NCI-H2171 treated with DMSO at 0.1 percent for 48 hours (cell line): ENCODE results near the gene DNAL4.
A peak's percentile ranks its signal among the peaks of the same experiment; 100 is the strongest.

Experiments used
- DNase-seq: peaks from one replicate; lab custom pipeline; 2025; lab: John Stamatoyannopoulos, UW

The DNAL4 gene, protein sequence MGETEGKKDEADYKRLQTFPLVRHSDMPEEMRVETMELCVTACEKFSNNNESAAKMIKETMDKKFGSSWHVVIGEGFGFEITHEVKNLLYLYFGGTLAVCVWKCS

DNA sequence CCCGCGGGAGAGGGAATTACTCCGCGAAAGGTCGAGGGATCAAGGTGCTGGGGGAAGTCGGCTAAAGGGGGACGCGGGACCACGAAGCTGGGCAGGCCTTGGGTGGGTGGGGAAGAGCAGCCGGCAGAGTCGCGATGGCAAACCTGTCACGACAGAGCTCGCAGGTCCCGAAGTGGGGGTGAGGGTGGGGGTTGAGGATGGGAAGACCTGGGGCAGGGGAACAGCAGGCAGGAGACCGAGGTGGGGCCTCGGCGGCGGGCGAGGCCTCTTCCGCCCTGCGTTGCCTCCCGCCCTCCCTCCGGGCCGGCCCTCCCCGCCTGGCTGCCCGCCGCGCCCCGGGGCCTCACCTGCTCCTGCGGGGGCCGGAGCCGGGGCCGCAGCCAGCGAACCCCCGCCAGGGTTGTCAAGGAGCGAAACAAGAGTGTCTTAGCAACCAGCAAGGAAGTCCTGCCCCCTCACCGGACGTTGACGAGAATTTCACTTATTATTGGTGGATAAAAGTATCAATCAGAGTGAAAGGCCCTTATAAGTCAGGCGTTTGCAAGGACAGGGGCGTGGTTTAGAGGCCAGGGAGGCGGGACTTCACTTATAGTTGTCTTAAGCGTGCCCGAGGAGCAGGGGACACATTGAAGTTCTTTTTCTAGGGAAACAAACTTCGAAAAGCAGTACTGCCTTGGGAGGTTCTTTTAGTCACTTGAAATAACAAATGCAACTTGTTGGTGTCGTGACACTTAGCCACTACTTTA, at the start of gene DNAL4:
Gene DNAL4, minus strand, starts transcription at position 423 of the 746 bp plus-strand sequence. CDS start 11,412 bp downstream, outside the sequence.
- DNase-seq, result peak; percentile 98

DNA sequence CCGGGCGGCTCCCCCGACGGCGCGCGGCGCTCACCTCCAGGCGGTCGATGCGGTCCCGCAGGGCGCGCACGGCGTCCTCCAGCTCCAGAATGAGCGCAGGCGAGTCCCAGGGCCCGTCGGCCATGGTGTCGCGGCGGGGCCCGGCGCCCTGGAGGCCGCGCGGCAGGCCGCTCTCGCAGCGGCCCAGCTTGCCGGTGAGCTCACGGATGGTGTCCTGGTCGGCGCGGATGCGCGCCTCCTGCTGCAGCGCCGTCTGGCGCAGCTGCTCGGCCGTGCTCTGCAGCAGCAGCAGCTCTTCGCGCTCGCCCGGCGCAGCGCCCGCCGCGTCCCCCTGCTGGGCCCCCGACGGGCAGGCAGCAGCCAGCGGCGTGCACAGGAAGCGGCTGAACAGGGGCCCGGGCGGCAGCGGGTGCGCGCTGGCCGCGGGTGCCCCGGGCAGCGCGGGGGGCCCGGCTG, 49.3 kb upstream of the DNAL4 start:
- peak; percentile 74 for DNase-seq

DNA sequence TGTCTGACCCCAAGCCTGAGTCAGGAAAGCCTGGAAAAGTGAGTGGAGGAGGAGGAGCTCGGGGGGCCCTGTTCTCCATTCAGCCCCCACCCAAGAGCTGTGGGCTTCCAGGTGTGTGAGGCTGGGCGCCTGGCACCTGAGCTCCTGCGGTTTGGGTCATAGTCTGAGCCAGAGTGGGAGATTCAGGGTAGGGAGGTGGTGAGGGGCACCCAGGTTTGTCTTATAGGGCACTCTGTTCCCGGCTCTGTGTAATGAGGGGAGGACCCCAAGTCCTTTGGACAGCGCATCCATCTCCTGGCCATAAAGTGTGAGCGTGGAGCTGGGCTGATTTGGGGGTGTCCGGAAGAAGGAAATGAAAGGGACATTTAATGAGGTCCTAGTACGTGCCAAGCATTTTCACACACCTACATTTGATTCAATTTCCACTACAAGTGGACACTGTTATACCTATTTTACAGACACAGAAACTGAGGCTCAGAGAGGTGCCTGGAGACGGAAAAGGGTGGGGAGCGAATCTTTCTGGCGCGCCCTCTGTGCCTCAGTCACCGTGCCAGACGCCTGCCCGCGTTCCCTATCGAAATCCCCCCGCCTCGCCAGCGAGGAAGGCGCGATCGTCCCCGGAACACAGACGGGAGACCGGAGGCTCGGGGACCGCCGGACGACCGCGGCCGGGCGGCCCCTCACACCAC, 48.7 kb upstream of the DNAL4 start:
- DNase-seq, result peak; percentile 34

DNA sequence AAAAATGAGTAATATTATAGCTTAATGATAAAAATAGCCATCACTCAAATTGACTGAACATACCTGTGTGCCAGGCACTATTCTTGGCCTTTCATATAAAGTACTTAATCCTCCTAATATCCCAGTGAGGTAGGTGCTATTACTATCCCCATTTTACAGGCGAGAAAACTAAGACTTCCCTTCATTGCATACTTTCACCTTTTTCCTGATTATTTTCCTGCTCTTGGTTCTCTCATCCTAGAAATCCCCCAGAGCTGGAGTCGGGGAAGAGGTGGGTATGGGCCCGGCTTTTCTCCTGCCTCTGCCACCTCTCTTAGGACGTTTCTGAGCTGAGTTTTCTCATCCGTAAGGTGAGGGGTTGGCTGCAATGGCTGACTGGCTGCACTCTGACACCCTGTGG, 47.7 kb upstream of the DNAL4 start:
- no peak for DNase-seq

DNA sequence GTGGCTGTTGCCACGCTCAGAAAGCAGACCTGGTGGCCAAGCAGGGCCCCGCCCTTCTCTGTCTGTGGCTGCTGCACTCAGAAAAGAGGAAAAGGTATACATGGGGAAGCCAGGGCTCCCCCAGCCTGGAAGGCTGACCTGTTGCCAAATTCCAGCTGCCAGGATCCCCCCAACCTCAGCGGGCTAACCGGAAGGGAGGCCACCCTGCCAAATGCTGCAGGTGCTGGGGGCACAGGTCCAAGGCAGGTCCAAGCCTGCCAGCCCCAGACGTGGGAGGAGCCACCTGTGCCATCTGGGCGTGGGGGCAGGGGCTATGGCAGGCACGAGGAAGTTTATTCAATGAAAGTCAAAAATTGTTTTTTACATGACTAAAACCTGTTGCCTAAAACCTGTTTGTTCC, 47.3 kb upstream of the DNAL4 start:
- DNase-seq, result peak; percentile 68

DNA sequence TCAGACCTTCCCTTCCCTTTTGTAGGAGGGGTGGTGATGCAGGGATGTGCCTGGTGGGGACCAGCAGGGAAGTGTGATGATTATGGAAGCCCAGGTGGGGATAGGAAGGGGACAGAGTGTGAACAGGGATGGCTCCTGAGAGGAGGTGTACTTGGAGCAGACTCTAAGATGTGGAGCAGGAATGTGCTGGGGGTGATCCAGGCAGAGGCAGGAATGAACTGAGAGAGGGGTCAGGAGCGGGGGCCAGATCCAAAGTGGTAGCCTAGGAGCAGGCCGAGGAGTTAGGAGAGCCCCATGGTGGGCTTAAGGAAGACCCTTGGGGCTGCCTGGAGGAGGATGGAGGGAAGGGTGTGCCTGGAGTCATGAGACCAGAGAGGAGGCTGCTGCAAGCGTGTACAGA, 46.2 kb upstream of the DNAL4 start:
- no peak for DNase-seq

DNA sequence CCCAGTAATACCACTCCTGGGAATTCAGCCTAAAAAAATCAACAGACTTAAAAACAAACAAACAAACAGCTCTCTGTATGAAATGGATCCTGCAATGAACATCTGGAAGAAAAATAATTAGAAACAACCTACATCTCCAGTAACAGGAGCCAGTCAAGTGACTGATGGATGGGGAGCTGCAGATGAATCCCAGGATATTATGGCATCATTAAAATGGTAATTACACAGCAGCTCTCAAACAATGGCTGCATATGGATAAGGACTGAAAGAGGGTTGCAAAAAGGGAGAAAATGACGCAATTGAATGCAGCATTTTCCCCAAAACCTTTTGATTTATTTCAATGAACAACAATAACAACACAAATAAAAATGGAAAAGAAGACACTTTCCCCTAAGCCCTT, 45.7 kb upstream of the DNAL4 start:
- peak; percentile 70 for DNase-seq

DNA sequence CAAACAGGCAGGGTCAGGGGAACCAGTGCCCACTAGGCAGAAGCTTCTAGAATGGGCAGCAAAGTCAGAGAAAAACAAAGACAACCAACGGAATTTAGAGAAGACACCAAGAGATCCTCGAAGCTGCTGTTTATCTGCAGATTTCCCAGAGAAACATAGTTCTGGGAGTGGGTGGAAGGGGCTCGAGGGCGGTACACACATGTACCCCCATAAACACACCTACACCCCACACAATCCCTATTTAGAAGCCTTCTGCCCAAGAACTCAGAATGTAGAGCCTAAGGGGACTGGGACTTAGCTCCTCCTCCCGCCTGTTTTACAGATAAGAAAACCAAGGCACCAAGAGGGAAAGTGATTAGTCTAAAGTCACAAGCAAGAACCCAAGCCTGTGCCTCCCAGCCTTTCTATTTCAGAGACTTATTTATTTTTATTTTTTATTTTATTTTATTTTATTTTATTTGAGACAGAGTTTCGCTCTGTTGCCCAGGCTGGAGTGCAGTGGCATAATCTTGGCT, 43.5 kb upstream of the DNAL4 start:
- no peak for DNase-seq

DNA sequence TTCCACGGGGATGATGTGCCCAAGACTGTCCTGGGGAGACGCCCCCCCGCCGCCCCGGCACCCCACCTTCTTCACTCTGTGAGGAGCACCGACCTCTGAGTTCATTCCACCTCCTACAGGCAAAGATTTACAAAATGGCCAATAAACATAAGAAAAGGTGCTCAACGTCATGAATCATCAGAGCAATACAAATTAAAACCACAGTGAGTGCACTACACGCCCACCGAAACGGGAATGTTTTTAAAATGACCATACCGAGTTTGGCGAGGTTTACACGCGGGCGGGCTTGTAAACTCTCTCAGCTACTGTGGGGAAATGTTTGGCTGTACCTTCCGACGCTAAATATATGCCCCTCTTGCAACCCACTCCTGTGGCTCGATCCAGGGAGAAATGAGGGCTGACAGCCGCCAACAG, 42.0 kb upstream of the DNAL4 start:
- no peak for DNase-seq

DNA sequence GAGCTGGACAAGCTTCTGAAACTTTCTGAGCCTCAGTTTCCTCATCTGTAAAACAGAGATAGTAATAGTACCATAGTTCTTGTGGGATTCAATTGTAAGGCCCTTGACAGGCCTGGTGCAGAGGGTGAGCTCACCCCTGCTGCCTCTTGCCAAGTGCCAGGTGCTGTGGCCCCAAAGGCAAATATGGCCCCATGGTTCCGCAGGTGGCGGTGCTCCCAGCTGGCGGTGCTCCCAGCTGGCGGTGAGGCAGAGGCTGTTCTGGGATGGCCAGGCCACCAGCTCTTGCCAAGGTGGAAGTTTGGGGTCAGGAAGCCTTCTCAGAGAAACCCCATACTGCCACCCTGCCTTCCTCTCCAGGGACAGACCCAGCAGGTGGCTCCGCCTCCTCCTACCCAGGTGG, 41.0 kb upstream of the DNAL4 start:
- no peak for DNase-seq

DNA sequence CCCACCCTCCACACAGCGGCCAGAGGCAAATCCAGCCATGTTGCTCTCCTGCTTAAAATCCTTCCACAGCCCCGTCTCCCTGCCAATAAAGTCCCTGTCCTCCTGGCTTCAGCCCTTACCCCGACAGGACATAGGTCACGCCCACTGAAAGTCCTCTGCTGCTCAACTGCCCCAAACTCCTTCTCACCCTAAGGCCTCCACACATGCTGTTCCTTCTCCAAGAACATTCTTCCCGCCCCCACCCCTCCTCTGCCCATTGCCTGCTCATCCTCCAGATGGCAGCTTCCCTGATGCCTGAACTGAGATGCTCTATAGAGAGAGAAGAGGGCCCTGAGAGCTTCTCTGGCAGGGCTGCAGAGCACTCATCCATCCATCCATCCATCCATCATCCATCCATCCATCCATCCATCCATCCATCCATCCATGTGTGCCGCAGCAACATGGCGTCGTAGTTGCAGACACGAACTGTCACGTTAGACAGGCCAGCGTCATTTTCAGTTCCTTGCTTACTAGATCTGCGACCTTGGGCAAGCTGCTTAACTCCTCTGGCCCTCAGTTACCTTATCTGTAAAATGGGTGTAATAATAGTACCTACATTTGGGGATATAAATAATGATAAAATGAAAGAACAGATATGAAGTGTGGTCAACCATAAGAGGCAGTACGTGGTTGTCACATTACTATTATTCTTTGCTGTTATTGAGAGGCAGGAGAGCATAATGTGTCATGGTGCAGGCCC, 40.4 kb upstream of the DNAL4 start:
- no peak for DNase-seq

DNA sequence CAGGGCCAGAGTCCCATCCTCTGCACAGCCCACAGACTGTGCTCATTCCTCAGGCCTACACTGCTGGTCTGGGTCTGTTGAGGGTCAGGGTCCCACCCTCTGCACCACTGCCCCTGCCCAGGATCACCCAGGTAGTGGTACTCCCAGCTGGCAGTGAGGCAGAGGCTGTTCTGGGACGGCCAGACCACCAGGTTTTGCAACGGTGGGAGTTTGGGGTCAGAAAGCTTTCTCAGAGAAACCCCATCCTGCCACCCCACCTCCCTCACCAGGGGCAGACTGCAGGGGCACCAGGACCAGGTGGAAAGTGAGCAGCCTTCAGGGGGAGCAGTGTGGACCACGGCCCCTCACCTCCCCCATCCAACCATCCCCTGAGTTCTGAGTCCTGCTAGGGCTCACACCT, 39.1 kb upstream of the DNAL4 start:
- no peak for DNase-seq

DNA sequence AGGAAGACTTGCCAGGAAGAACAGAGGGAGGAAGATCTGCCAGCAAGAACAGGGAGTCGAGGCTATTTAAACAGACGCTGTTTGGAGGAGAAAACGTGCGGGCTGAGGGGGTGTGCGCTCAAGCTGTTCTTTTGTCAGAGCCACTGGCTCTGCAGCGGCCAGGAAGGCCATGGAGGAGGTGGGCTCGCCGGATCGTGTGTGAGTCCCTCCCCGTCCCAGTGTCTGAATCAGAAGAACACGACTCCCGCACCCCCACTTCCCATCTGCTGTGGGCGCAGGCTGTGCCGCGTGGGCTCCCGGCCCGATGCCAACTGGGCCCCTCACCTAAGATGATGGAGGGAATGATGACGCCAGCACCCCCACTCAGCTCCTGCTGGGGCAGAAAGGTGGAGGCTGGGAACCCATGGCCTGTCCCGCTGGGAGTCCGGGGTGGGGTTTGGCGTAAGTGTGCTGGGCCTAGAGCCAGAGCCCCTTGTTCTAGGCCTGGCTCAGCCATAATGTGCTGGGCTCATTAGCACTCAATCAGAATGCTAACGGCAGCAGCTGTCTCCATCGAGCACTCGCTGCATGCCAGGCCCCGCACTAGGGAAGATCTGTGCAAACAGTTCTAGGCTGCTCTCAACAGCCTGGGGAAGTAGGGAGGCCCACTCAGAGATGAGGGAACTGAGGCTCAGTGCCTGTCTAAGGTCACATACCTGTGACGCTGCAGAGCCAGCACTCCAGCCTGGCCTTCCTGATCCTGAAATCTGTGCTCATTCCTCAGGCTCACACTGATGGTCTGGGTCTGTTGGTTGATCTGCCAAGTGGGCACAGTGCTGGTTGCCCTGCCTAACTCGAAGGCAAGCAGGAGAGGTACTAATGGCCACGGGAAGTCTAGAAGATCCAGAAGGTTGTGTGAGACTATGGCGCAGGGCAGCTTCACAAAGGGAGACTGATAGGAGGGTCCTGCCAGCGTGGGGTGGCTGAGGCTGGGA, 38.3 kb upstream of the DNAL4 start:
- DNase-seq, result peak; percentile 92

DNA sequence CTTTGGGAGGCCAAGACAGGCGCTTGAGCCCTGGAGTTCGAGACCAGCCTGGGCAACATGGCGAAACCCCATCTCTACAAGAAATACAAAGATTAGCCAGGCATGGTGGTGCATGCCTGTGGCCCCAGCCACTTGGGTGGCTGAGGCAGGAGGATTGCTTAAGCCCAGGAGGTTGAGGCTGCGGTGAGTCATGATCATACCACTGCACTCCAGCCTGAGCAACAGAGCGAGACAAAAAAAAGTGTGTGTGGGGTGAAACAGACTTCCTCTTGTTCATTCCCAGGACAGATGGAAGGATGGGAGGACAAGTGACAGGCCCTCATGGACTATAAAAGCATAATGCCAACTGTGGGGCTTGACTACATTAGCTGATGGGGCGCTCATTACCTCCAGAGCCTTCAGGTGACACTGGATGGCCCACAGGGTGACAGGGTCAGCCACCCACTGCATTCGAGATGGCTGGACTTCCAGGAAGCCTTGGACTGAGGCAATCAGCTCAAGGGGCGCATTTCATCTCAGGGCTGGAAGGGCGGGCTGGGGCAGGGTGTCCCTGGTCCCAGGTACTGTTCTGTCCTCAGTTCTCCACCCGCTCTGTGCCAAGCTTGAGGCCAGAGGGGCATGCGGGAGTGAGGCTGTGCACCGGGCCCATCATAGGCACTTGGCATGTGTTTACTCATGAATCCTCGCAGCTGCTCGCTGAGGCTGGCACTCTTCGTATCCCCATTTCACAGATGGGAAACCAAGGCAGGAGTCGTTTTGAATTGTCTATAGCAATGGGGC, 37.4 kb upstream of the DNAL4 start:
- DNase-seq, result peak; percentile 18

DNA sequence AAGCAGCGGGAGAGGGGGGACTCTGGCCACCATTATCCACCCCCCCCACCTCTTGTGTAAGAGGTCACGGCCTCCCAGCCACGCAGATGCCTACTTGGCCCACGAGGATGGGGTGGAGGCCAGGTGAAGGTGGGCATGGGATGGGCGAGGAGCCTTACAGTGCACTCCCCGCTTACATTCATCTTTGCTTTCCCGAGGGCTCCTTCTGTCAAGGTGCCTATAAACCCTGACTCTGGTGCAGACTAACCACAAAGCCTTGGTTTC, 36.8 kb upstream of the DNAL4 start:
- no peak for DNase-seq

DNA sequence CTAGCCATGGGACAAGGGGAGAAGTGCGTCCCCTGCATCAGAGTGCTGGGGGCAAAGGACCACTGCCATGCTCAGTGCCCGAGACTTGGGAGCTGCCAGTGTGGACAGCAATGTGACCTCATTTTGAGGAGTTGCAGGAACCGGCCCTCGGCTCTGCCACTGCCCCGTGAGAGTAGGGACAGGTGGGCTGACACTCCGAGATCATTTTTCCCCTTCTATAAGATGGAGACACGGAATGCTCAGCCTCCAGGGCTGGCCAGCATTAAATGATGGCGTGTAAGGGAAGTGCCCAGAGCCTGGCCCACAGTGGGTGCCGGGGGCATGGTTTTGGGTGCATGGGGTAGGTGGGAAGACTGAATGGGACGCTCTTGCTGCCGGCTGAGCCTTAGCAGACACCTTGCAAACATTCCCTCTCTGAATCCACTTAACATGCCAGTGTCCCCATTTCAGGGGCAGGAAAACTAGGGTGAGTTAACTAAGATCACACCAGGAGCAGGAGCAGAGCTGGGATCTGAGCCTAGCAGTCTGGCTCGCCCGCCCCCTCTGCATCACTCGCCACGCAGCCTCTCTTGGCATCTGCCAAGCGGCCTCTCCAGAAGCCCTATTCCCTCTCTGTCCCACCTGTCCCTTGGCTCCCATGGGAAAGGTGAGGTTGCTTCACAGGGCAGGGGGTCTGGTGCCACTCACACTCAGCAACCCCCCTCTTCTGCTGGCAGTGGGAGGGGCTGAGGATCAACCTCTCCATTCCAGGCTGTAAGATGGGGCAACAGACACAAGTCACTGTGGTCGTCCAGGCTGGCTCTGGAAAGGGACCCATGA, 36.3 kb upstream of the DNAL4 start:
- DNase-seq, result peak; percentile 84

DNA sequence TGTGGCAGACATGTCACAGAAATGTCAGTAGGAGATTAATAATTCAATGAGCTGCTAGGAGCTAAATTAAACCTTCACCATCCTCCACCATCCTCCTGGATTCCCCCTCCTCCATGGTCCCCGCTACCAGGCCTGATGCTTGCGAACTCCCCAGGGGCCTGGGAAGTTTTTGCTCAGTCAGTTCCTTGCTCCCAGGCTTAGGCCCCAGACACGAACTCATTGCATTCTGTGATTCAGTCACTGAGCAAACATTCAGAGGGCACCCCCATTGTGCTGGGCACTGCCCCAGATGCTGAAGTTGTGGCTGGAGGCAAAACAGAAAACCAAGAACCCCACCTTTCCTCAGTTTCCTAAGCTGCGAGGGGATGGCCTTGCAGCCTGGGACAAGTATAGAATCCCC, 35.5 kb upstream of the DNAL4 start:
- no peak for DNase-seq

DNA sequence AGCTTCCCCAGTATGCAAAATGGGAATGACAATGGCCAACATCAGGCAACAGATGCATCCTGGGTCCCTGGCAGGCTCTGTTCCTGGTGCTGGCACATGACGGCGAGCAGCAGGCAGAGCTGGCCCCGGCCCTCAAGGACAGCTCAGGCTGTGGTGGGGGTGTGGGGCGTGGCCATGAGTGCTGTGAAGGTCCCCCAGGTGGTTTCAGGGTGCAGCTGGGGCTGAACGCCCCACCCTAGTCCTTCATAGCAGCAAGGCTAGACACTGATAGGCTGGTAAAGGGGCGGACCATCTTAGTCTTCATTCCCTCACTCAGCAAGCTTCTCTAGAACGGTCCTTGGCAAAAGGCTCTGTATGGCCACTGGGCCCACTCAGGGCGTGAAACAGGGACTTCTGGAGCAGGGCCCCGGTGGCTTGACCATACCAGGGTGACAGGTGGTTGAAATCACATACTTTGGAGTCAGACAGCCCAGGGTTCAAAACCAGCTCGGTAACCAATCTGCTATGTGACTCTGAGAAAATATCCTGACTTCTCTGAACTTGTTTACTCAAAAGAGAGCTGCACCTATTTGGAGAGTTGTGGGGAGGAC, 34.8 kb upstream of the DNAL4 start:
- DNase-seq, result no peak

DNA sequence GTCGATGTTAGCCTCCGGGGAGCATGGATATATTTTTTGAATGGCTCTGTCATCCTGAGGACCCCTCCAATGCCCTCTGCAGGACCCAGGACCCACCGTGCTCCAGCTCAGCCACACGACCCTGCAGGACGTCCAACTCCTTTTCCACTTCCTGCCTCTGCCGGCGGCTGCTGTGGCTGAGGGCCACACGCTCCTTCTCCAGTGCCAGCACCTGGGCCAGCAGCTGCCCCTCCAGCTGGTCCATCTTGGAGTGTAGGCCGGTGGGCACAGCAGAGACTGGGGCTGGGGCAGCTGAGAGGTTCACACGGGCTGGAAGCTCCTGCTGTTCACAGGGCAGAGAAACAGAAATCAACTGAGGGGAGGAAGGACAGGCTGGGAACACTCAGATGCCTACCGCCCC, 34.2 kb upstream of the DNAL4 start:
- DNase-seq, result no peak
